GM21390 (cell line): ENCODE results near the gene MTF1.
A peak's percentile ranks its signal among the peaks of the same experiment; 100 is the strongest.

Source experiments
- ATAC-seq: cut with Tn5 transposase; IDR thresholded peaks from one replicate; pipeline ENCODE4 v1.9.1; 2021; ENCODE audit not compliant: unreplicated experiment

MTF1 gene

GRCh38 chr1:37831809-37832208, 27.6 kb downstream of the MTF1 start:
- ATAC-seq = no peak

- no peak for ATAC-seq
Measured at GRCh38 chr1:37831109-37831508, 28.3 kb downstream of the MTF1 start.

GRCh38 chr1:37828410-37829074, 30.9 kb downstream of the MTF1 start:
- ATAC-seq = no peak

GRCh38 chr1:37825506-37825905, 33.9 kb downstream of the MTF1 start:
- no peak for ATAC-seq

DNA sequence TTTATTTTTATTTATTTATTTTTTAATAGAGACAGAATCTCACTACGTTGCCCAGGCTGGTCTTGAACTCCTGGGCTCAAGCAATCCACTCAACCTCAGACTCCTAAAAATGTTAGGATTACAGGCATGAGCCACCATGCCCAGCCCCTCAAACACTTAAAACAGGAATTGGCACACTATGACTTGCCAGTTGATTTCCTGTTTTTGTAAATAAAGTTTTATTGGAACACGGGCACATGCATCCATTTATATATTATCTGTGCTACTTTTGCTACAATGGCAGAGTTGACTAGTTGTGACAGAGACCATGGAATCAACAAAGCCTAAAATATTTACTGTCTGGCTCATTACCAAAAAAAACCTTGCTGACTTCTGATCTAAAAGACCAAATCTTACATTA, 35.4 kb downstream of the MTF1 start:
- ATAC-seq = no peak

GRCh38 chr1:37822906-37823815, 36.2 kb downstream of the MTF1 start:
- ATAC-seq = no peak

DNA sequence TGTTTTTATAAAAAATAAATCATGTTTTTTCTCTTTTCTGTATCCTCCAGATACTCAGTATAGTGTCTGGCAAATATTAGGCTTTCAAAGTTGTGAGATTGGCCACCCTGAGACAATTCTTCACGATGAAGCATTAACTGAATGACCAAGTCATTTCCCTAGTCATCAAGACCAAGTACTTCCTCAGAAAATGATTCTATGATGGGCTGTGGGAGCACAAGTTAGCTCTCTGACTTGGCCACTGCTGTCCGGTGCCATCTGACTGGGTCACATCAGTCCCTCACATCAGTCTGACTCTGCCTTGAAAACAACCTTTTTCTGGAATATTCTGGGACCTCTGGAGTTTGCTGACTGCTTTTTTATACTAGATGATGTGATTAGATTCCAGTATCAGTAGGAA, 37.9 kb downstream of the MTF1 start:
- ATAC-seq = no peak

DNA sequence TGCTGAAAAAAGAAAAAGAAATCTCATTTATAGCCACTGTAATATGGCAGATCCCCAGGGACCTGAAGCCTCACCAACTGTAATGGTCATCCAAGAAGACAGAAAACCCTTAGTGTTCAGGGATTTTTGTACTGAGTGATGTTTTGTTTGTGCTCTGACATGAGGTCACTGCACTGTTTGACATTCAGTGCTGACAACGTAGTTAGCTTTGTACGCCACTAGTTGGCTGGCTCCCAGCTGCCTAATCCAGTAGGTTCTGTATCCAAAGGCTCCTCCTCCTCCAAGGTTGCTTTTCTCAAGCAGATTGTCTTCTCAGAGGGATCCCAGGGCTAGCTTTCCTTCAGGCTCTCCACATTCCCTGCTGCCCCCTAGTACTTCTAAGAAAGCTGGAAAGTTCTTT, 41.9 kb downstream of the MTF1 start:
- no peak for ATAC-seq

DNA sequence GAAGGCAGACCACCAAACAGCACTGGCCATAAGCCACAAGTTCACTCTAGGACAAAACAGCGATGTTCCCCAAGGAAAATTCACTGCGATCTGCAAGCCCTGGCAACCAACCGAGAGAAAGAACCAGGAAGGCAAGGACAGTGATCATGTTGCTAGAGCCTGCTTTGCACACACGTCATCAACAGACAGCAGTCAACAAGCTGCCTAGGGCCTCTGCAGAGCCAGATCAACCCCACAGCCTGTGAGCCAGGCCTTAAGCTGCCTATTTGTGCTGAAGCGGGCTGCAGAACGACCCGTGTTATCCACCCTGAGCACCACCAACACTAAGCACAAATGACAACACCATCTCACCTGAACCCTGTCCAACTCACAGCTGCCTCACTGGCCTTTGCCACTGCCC, 45.1 kb downstream of the MTF1 start:
- no peak for ATAC-seq

DNA sequence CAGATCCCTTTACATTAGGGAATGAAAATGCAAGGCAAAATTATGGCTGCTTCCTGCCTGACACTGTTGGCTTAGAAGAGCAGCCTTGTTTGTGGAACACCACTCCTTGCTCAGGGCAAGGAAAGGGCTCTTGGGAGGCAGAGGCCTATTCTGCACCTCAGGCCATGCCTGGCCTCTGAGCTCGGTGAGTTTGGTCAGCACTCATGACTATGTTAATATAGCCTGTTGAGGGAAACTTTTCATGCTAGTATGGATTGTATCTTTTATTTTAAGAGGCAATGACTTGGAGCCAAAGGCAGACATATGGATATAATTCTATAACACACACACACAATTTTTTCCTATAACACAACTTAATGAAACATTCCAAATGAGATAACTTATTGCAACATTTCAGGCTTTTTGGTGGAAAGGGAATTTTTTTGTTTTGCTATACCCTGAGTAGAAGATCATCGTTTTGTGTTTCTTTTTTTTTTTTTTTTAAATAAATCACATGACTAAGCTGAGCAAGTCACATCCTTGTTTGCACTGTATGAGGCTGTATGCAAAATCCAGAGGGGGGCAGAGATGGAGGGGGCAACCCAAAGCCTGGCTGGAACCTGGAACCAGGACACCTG, 45.8 kb downstream of the MTF1 start:
- ATAC-seq = no peak

DNA sequence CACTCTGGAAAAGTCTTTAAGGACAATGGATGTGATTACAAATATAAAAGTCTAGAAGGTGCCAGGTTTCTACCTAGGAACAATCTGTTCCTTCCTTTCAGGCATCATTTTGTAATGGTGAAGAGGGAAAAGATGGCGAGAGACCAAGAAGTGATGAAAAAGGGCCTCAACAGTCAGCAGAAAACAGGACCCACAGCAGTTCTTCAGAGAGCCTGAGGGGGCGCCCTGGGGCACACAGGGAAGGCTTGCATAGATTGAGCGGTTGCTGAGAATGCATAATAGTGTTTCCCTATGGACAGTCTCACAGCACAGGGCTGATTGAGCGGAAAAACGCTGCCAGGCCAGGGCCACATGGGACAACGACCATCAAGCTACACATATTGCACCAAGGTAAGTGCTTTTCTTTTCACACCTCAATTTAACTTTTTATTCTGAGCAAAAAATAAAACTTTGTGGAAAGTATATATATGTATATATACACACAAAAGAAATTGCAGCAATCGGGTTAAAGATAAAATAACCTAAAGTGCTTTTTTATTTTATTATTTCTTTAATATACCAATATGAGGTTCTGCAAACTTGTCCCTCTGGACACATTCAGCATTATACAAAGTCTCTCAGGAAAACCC, 48.3 kb downstream of the MTF1 start:
- ATAC-seq = no peak

DNA sequence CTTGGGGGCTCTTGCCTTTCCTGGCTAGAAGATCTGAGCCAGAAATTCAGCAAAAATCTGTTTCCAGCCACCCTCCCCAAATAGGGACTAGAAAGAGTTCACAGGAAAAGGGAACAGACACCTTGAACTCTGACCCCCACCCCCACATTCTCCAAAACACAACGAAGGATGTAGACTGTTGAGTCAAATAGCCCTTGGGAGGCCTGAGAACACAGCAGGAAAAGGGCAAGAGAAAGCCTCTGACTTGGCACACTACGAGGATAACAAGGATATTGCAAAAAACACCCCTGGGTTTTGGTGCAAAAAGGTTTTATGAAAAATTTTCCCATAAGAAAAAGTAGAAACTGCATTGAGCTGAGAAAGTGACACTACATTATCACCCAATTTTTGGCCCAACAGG, 49.5 kb downstream of the MTF1 start:
- no peak for ATAC-seq

- ATAC-seq = peak; percentile 32
Measured at GRCh38 chr1:37808369-37809319, 50.7 kb downstream of the MTF1 start.

GRCh38 chr1:37807555-37808368, 51.6 kb downstream of the MTF1 start, which contains the start of the genes C1orf122 and YRDC:
Gene C1orf122 (plus strand): TSS chr1:37807790. CDS start chr1:37808405, 615 bp downstream.
Gene YRDC (minus strand): TSS chr1:37808208. CDS start chr1:37808180, 28 bp downstream.
- ATAC-seq = peak; percentile 89

GRCh38 chr1:37807220-37807554, 52.2 kb downstream of the MTF1 start:
- ATAC-seq = no peak

- ATAC-seq = no peak
Measured at GRCh38 chr1:37802439-37802838, 57.0 kb downstream of the MTF1 start.

GRCh38 chr1:37797750-37798345, 61.5 kb downstream of the MTF1 start:
- no peak for ATAC-seq

- no peak for ATAC-seq
Measured at GRCh38 chr1:37795340-37796125, 63.9 kb downstream of the MTF1 start.
